Renal cortex interstitium (tissue), 11 donors: Measurements from ENCODE around the gene CARMIL1. TPM values are rescaled to one million over a fixed set of nuclear protein-coding genes. Genes with fewer than 3 reads are reported as not detected.
"Not testable (repeated sequence)": the region's sequence is repeated elsewhere in the genome, so short reads cannot be mapped to it uniquely, and the experiment has no call there.

Source experiments
- DNase-seq, 11 donors: peaks; one replicate each; pipeline ENCODE4 v3.0.0-alpha.2; 2013; ENCODE audit warnings: low read depth in 9 of 11, low spot score in 4 of 11; ENCODE audit errors: extremely low read depth in 1 of 11
- polyA plus RNA-seq, 3 donors: library from polyadenylated mRNA; unstranded; fragments of 120-200 nt; gene quantifications; one replicate each; pipeline ENCODE4 v1.2.1, GENCODE V29; 2013; ENCODE audit not compliant: insufficient read length in 3 of 3

The CARMIL1 gene
- polyA plus RNA-seq, 3 donors = 87.1 to 120 (median 120) TPM

DNA sequence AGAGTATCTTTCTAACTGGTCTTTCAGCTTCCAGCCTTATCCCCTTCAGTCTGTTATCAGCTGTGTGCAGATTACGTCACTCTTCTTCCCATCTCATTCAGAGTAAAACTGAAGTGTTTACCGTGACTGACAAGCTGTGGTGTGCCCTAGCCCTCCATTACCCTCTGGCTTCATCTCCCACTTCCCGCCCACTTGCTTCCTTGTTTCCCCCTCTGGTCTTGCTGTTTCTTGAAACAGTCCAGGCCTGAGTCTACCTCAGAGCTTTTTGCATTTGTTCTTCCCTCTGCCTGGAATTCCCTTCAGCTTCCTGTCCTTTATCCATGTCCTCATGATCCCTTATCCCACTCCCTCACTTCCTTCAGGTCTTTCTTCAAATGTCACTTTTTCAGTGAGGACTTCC is 66.9 kb downstream of the CARMIL1 start:
- no peak for DNase-seq

DNA sequence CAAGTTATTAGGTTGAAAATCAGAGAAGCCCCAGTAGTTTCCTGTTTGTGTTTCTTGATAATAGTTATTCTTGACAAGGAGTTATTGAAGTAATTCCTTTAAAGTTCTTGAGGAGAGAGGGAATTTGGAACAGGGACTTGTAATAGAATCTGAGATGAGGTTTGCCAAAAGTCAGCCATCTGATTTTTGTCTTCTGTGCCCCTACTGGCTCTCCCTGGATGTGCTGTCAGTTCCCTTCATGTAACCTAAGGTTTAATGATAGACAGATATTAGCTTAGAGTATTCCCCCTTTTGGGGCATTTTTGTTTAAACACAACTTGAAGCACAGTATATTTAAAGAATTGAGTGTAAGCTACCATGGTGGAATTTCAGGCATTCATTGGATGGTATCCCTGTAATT is 71.4 kb downstream of the CARMIL1 start:
- DNase-seq = no peak

DNA sequence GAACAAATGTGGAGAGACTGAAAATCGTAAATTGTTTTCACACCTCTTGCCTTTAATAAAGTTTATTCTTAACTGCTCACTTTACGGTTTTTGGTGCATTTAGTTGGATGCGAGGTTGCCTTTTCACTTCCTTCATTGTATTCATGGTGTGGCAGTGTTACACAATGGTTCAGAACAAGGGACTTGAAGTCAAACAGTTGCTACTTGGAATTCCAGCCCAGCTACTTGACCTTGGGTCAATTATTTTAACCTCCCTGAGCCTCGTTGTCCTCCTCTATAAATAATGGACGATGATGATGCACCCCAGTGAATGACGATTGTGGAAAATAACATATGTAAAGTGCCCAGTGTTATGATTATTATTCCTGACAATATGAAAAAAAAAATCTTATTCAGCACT is 72.3 kb downstream of the CARMIL1 start:
- no peak for DNase-seq

DNA sequence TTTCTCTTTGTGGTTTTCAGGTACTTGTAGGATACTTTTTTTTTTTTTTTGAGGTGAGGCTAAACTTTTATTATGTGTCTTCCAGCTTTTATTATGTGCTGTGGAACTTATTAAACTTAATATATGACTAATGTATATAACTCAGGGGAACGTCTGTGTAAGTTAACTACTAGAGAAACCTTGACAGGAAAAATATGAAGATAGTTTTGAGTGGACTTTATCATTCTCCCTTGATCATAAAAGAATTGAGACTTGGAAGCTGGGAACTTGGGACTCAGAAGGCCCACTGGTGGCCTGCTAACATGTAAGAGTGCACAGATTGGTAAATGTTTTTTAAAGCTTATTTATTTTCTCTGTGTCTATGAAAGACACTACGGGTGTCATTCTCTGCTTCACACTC is 73.1 kb downstream of the CARMIL1 start:
- no peak for DNase-seq

DNA sequence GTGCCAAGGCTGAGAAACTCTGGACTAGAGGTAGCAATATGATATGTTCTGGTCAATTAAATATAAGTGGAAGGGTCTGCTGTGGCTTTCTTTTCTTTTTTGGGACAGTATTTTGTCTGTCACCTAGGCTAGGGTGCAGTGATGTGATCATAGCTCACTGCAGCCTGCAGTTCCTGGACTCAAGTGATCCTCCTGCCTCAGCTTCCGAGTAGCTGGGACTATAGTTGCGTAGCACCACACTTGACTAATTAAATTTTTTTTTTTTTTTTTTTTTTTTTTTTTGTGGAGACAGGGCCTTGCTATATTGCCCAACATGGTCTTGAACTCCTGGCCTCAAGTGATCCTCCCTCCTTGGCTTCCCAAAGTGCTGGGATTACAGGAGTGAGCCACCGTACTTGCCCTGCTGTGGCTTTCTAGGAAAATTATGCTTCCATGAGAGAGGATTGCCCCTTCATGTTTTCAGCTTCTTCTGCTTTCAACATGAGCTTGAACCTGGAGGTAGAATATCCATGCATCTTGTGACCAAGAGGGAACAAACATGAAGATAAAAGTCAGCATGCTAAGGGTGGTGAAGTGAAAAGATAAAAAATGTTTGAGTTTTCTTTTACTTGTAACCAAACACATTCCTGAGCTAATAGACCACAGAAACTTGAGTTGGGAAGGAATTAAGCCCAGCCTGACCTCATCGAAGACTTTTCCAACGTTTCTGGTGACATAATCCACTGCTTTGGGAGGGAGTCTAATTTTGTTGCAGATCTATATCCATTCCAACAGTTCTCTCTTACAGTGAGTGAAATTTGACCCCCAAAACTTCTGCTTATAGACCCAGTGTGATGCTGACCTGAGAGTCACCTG is 75.1 kb downstream of the CARMIL1 start:
- DNase-seq = peak in 3 of 11 donors; percentile 9 to 38 (median 20)

DNA sequence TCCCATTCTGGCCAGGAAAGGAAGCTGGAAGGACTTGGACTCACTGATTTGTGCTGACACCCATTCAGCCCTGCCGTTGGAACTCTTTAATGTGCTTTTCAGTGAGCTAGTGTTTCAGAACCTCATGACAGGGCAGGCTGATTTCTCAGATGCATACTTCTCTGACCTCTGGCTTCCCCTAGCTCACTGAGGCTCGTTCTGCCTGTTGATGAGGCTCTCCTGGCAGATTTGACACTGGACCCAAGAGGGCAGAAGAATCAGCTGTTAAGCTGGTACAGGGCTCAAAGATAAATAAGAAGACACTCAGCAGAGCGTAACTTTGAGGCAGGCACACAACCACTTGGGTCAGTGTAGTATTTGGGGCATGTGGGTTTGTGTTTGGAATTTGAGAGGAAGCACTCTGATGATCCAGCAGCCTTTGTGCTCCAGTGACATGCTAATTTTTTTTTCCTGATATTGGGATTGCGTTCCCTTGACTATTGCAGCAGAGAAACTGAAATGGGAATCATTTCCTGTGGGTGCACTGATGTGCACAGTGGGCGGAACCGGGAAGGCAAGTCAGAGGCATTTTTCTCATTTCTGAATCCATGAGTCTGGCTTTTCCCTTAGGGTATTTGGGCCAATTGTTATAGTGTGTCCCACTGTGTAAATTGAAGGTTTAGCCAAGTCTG is 80.2 kb downstream of the CARMIL1 start:
- DNase-seq = no peak

DNA sequence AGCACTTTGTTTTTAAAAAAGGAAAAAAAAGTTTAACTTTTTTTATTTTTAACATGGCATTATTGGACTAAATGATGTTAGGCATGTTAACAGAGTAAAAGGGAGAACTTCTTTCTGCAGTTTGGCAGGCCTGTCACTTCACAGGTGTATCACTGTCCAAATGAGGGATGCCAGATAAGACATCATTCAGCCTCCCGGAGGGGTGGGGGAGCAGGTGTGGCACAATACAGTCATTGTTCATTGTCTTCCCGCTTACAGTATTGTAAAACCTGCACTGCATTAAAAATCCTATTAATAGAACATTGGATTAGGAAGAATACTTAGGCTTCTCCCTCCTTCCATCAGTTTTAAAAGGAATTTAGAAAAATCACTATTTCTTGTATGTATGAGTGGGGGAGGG is 80.7 kb downstream of the CARMIL1 start:
- DNase-seq = no peak

DNA sequence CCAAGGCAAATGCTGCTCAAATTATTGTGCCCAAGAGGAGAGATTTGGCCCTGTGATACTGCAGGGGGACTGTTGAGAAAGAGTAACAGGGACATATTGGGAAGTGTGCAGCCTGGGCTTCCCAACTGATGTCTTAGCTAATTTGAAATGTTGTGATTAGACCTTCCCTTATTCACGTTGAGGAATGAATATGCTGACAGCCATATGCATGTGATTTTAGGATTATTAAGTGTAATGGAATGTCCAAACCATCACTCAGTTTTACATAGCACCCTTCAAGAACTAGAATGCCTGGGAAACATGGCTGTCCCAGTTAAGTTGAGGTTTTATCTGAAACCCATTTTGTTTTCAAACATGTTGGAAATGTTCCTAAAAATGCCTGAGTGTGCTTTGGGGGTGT is 81.4 kb downstream of the CARMIL1 start:
- no peak for DNase-seq

DNA sequence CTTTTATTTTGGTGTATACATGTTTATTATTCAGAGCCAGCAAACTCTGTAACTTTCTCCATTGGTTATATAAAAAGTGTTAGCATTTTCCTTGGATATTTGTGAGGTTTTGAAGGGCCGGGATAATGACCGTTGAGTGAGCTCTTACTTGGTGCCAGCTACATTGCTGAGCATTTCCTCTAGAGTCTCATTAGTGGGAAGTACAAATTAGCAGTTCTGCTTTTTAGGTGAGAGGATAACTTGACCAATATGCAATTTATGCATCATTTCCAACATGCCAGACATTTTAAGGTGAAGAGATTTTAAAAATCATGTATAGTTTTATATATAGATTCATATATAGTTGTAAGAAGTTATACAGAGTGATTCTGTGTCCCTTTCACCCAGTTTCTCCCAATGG is 84.3 kb downstream of the CARMIL1 start:
- DNase-seq = no peak

DNA sequence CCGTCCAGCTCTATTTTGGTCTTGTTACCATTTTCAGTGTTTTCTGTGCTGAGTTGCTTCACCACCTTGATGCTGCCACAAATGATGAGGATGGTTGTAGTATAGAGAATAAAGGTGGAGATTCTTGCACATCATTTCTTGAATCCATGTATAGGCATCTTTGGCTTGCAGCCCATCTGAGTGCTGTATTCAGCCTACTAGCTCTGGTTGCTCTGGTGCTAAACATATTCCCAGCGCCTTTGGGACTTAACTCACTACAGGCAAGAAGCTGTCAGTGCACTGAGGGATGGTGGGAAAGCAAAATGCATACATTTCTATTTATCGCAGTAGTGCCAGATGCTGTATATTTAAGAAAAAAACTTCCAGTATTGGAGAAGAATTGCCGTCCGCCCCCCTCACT is 86.0 kb downstream of the CARMIL1 start:
- DNase-seq = no peak

DNA sequence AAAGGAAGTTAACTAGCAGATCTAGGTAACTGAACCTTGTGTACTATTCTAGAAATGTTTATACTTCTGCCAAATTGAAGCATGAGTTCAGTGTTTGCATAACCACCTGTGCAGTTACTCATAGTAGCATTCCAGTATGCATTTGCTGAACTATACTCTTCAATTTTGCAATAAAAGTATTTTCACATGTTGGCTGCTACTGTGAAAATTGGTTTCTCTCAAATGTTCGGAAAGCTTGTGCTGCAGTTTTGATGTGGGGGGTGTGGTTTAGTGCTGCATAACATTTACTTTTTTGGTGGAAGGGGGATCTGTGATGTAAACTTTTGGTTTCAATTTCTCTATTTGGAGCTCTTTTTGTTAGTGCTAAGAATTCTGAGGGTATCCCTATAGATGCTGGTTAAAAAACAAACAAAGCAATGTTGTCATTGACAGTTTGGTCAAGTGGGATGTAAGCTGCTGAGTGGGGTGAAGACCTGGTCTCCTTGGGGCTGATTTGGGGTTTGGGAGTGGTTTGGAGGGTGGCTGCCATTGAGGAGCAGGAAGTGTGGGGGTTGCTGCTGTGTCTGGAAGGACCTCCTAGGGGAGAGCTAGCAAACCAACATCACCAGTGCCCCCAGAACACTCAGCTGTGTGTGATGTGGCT is 87.8 kb downstream of the CARMIL1 start:
- DNase-seq = no peak

DNA sequence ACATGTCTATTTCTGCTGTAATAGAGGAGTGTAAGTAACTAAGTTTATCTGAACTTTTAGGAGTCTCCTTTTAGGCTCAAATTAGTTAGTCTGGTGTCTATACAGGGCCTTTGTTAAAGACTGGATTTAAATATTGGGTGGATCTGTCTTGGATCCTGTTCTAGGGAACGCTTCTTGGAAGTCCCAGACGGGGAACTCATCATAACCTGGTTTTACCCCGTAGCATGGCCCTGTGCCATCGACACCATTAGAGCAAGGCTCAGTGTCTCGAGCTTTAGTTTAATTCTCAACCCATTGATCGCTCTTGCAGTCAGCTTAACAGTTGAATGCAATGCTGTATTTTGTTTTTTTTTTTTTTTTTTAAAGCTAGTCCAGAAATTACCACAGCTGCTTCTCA is 89.9 kb downstream of the CARMIL1 start:
- no peak for DNase-seq

DNA sequence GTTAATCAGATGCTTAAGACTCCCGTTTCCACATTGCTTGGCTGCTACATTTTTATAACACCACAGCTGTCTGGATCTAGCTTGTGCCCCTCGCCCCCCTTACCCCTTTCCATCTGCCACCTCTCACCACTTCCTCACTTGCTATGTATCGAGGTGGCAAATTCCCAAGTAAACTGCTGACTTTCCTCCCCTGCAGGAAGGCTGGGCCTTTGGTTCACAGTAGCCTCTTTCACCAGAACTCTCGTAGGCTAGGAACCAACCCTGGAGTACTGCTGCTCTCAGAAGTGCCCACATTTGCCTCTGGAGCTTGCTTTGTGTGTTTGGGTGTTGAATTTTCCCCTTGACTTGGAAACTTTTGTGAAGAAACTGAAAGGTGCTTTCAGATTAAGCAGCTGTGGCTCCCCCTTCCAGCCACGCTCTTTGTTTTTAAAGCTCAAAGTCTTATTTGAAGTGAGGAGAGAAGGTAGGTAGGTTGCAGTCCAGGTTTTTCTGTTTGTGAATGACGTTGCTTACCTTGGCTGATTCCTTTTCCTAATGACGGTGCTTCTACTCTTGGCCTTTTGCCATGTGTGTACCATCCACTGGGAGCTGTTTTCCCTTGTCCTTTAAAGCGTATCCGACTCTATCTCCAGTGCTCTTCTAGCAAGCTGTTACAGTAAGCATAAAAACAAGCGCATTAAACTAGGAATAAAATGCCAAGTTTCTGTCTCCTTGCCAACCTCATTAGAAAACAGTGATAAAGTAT is 90.4 kb downstream of the CARMIL1 start:
- no peak for DNase-seq

DNA sequence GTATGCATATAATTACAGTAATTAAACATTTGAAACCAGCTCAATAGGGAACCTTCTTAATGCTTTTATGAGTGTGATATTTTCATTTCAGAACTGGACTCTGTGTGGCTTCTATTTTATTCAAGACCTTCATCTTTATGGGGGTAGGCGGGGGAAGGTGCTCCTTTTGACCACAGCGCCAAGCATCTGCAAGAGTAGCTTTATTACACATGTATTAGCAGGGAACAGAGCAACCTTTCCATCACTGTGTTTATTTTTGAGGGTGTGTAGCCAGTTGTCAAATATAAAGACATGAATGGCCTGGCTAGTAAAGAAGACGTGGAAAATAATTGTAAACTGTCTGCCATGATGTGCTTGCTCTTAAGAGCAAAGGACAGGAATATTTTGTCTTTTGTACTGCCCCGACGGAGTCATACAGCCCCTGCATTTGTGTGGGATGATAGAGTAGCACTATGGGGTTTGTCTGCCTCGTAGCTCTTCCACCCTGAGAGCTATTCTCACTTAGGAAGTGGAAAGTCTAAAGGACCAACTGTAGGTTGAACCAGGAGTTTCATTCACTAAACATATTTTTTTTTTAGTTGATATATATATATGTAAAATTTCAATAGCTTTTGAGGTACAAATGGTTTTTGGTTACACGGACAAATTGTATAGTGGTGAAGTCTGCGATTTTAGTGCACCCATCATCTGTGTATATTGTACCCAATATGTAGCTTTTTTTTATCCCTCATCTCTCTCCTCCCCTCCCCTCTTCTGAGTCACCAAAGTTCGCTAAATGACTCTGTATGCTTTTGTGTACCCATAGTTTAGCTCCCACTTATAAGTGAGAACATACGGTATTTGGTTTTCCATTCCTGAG is 91.2 kb downstream of the CARMIL1 start:
- DNase-seq = no peak

DNA sequence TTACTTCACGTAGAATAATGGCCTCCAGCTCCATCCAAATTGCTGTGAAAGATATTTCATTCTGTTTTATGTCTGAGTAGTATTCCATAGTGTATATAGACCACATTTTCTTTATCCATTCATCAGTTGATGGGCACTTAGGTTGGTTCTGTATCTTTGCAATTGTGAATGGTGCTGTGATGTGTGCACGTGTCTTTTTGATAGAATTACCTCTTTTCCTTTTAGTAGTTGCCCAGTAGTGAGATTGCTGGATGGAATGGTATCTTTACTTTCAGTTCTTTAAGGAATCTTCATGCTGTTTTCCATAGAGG is 91.8 kb downstream of the CARMIL1 start:
- no peak for DNase-seq

DNA sequence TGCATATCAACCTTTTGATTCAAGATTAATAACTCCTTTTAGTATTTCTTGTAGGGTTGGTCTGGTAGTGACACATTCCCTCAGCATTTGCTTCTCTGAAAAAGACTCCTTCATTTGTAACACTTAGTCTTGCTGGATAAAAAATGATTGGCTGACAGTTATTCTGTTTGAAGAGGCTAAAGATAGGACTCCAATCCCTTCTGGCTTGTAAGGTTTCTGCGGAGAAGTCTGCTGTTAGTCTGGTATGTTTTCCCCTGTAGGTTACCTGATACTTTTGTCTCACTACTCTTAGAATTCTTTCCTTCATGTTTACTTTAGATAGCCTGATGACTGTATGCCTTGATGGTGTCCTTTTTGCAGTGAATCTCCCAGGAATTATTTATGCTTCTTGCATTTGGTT is 96.0 kb downstream of the CARMIL1 start:
- DNase-seq = no peak

DNA sequence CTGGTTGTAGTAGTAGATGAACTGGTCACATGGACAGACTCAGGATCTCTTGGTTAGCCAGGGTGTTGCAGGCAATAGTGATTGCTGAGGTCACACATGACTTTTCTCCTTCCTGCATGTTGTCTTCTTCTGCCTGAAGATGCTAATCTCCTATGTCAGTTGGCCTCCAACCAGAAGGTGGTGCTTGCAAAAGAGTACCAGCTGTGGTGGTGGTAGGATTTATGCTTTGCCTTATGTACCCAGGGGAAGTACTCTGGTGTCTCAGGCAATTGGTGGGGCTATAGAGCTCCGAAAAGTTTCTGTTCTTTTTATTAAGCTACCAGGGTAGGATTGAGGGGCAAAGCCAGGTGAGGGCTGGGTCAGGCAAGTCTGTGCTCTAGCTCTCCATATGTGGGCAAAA is 98.5 kb downstream of the CARMIL1 start:
- no peak for DNase-seq

DNA sequence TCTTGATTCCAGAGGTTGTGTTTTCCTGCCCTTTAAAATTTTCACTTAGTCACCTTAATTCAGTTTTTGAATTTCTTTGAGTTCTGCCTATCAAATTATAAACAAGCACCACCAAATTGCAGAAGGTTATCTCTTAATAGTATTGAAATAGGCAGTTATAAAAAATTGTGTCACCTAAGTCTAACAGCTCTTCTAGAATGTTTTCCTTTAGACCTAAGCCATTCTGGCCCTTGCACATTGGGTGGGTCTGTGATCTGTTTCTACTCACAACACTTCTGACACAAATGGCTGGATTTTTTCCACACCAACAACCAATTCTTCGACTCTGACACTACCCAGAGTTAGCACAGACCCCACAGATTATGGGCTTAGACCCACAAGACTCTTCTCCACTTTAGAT is 101.9 kb downstream of the CARMIL1 start:
- DNase-seq = no peak

DNA sequence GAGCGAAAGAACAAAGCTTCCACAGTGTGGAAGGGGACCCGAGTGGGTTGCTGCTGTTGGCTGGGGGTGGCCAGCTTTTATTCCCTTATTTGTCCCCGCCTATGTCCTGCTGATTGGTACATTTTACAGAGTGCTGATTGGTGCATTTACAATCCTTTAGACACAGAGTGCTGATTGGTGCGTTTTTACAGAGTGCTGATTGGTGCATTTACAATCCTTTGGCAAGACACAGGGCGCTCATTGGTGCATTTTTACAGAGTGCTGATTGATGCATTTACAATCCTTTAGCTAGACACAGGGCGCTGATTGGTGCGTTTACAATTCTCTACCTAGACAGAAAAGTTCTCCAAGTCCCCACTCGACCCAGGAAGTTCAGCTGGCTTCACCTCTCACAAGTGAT is 103.3 kb downstream of the CARMIL1 start:
- not testable (repeated sequence) for DNase-seq
